H1 (cell line): ENCODE results near the gene C4orf33. TPM values are rescaled to one million over a fixed set of nuclear protein-coding genes. Genes with fewer than 3 reads are reported as not detected.

ENCODE experiments used
- CTCF ChIA-PET: fragments of 300-600 bp; sonication (Branson Sonifier 250); formaldehyde crosslinking; loops from one replicate; lab custom pipeline; 2021; ENCODE audit not compliant: partially characterized antibody; lab: Charles Lee
- POLR2A ChIA-PET: fragments of 300-600 bp; sonication (Branson Sonifier 250); formaldehyde crosslinking; loops from one replicate; lab custom pipeline; 2021; ENCODE audit warnings: inconsistent platforms; ENCODE audit not compliant: partially characterized antibody; lab: Charles Lee
- DNase-seq, 2 experiments: peaks; one replicate each; pipeline versions ENCODE4 v3.0.0 to v3.0.0-alpha.2; 2010 to 2022; ENCODE audit warnings: low spot score in 2 of 2, low read depth in 1 of 2, mixed read lengths in 1 of 2
- FAIRE-seq: peaks from 2 replicates; lab custom pipeline; 2011; peaks lifted over from hg19 to GRCh38; lab: Jason Lieb, UNC
- H2AFZ ChIP-seq: 2 replicates; pipeline ENCODE4 v1.8.1; 2012; ENCODE audit warnings: low read length, inconsistent platforms
- H2AK5ac ChIP-seq: 2 replicates; pipeline ENCODE4 v1.6.1; 2013; ENCODE audit warnings: low read depth, low read length
- H2BK120ac ChIP-seq: replicated peaks from 2 replicates; pipeline ENCODE3; 2013; ENCODE audit warnings: low read depth, low read length, inconsistent platforms
- H2BK12ac ChIP-seq: 2 replicates; pipeline ENCODE4 v1.6.1; 2013; ENCODE audit warnings: low read depth, low read length
- H2BK15ac ChIP-seq: 2 replicates; pipeline ENCODE4 v1.6.1; 2013; ENCODE audit warnings: low read length
- H2BK20ac ChIP-seq: 2 replicates; pipeline ENCODE4 v1.6.1; 2013; ENCODE audit warnings: low read length
- H2BK5ac ChIP-seq: 2 replicates; pipeline ENCODE4 v1.6.1; 2013; ENCODE audit warnings: low read depth, low read length
- H3K14ac ChIP-seq: 2 replicates; pipeline ENCODE4 v1.6.1; 2013; ENCODE audit warnings: inconsistent platforms; ENCODE audit not compliant: insufficient read length
- H3K18ac ChIP-seq: 2 replicates; pipeline ENCODE4 v1.6.1; 2013; ENCODE audit warnings: low read length; ENCODE audit errors: extremely low read depth
- H3K23ac ChIP-seq: 2 replicates; pipeline ENCODE4 v1.6.1; 2013; ENCODE audit warnings: inconsistent platforms; ENCODE audit not compliant: insufficient read length
- H3K23me2 ChIP-seq: 2 replicates; pipeline ENCODE4 v1.6.1; 2013; ENCODE audit warnings: low read depth, low read length
- H3K27ac ChIP-seq: 2 replicates; pipeline ENCODE4 v1.6.1; 2011; ENCODE audit warnings: low read depth, low read length, inconsistent platforms
- H3K27me3 ChIP-seq, 4 experiments: replicated peaks in 1 of 4; 1 replicate in 1 of 4; 2 replicates in 3 of 4; pipeline versions ENCODE4 v1.6.1 to v1.8.1; 2011 to 2013; ENCODE audit warnings: low read length in 3 of 4, mild to moderate bottlenecking in 3 of 4, inconsistent platforms in 2 of 4, mixed read lengths in 2 of 4, moderate library complexity in 1 of 4; ENCODE audit not compliant: control insufficient read depth in 3 of 4, insufficient read depth in 3 of 4; ENCODE audit errors: extremely low read depth in 1 of 4
- H3K36me3 ChIP-seq, 4 experiments: 2 replicates each; pipeline versions ENCODE4 v1.6.1 to v1.8.1; 2011 to 2013; ENCODE audit warnings: mild to moderate bottlenecking in 4 of 4, low read length in 3 of 4, moderate library complexity in 2 of 4, control low read depth in 1 of 4, inconsistent platforms in 1 of 4; ENCODE audit not compliant: insufficient read depth in 4 of 4, control insufficient read depth in 2 of 4
- H3K4ac ChIP-seq: replicated peaks from 2 replicates; pipeline ENCODE3; 2013; ENCODE audit warnings: low read length, low read depth, mixed read lengths, inconsistent platforms; ENCODE audit not compliant: insufficient read length
- H3K4me1 ChIP-seq, 4 experiments: replicated peaks in 1 of 4; 1 replicate in 1 of 4; 2 replicates in 3 of 4; pipeline versions ENCODE4 v1.6.1 to v1.8.1; 2011 to 2013; ENCODE audit warnings: low read length in 3 of 4, inconsistent platforms in 2 of 4, mixed read lengths in 1 of 4; ENCODE audit not compliant: insufficient read depth in 4 of 4, control insufficient read depth in 3 of 4
- H3K4me2 ChIP-seq, 2 experiments: 2 replicates each; pipeline versions ENCODE4 v1.6.1 to v1.8.1; 2011 to 2013; ENCODE audit warnings: low read depth in 2 of 2, low read length in 2 of 2, control low read depth in 1 of 2, inconsistent platforms in 1 of 2, mild to moderate bottlenecking in 1 of 2; ENCODE audit not compliant: insufficient read depth in 1 of 2
- H3K4me3 ChIP-seq, 4 experiments: fragments of 200-600, 300-600 bp in 1 of 4; sonication (generic), shearing (Covaris generic), sonication (Bioruptor Twin) in 1 of 4; 2 replicates each; pipeline versions ENCODE4 v1.5.1 to v1.8.1; 2011 to 2016; ENCODE audit warnings: low read length in 4 of 4, low read depth in 3 of 4, control low read depth in 2 of 4, inconsistent platforms in 2 of 4, mild to moderate bottlenecking in 2 of 4, mixed read lengths in 1 of 4, moderate library complexity in 1 of 4; ENCODE audit not compliant: insufficient read depth in 2 of 4; ENCODE audit errors: extremely low read depth in 1 of 4
- H3K56ac ChIP-seq: replicated peaks from 2 replicates; pipeline ENCODE3; 2013; ENCODE audit warnings: low read depth, mild to moderate bottlenecking, mixed read lengths, low read length, inconsistent platforms; ENCODE audit not compliant: insufficient read length
- H3K79me1 ChIP-seq: 2 replicates; pipeline ENCODE4 v1.6.1; 2013; ENCODE audit warnings: low read depth, low read length, control low read depth
- H3K79me2 ChIP-seq, 2 experiments: 2 replicates each; pipeline versions ENCODE4 v1.6.1 to v1.8.1; 2012 to 2013; ENCODE audit warnings: low read length in 2 of 2, mild to moderate bottlenecking in 2 of 2, inconsistent platforms in 1 of 2; ENCODE audit not compliant: insufficient read depth in 2 of 2, control insufficient read depth in 1 of 2
- H3K9ac ChIP-seq, 4 experiments: replicated peaks in 1 of 4; 1 replicate in 1 of 4; 2 replicates in 3 of 4; pipeline versions ENCODE4 v1.6.1 to v1.8.1; 2011 to 2013; ENCODE audit warnings: low read depth in 3 of 4, low read length in 3 of 4, control low read depth in 2 of 4, mild to moderate bottlenecking in 2 of 4, moderate library complexity in 2 of 4, inconsistent platforms in 1 of 4; ENCODE audit errors: extremely low read depth in 1 of 4
- H3K9me3 ChIP-seq, 2 experiments: 2 replicates each; pipeline versions ENCODE4 v1.6.1 to v1.8.1; 2012 to 2013; ENCODE audit warnings: mild to moderate bottlenecking in 2 of 2, moderate library complexity in 2 of 2, control low read depth in 1 of 2, inconsistent platforms in 1 of 2, low read depth in 1 of 2, low read length in 1 of 2, mixed read lengths in 1 of 2; ENCODE audit not compliant: insufficient read depth in 2 of 2
- H4K20me1 ChIP-seq, 2 experiments: replicated peaks in 1 of 2; 2 replicates each; pipeline versions ENCODE3 to v1.8.1; 2011 to 2013; ENCODE audit warnings: inconsistent platforms in 2 of 2, low read length in 2 of 2, mild to moderate bottlenecking in 1 of 2; ENCODE audit not compliant: insufficient read depth in 2 of 2, control insufficient read depth in 1 of 2
- H4K5ac ChIP-seq: 2 replicates; pipeline ENCODE4 v1.6.1; 2013; ENCODE audit warnings: low read length, low read depth, mixed read lengths, inconsistent platforms; ENCODE audit not compliant: insufficient read length
- H4K8ac ChIP-seq: 2 replicates; pipeline ENCODE4 v1.8.0; 2013; ENCODE audit warnings: mild to moderate bottlenecking, moderate library complexity, low read length, inconsistent platforms; ENCODE audit not compliant: insufficient read depth; ENCODE audit errors: extremely low read depth
- H4K91ac ChIP-seq: replicated peaks from 2 replicates; pipeline ENCODE3; 2013; ENCODE audit warnings: low read length, mixed read lengths, inconsistent platforms; ENCODE audit not compliant: insufficient read length
- BCL11A ChIP-seq, 2 experiments: IDR thresholded peaks; one replicate each; pipeline ENCODE4 v1.6.1; 2011; ENCODE audit warnings: low read depth in 2 of 2, low read length in 2 of 2, mild to moderate bottlenecking in 2 of 2
- CBX8 ChIP-seq: fragments of 300-800, 300-1000 bp; sonication (generic); IDR thresholded peaks from 2 replicates; pipeline ENCODE4 v1.7.1; 2016; ENCODE audit warnings: low read depth, low read length, borderline replicate concordance
- CHD2 ChIP-seq: IDR thresholded peaks from 2 replicates; pipeline ENCODE4 v1.6.1; 2012; ENCODE audit warnings: low read length, improper control_type of control experiment
- POLR2A ChIP-seq, 2 experiments: IDR thresholded peaks; 1 replicate in 1 of 2; 2 replicates in 1 of 2; pipeline ENCODE4 v1.6.1; 2011; ENCODE audit warnings: low read depth in 2 of 2, low read length in 2 of 2, mild to moderate bottlenecking in 2 of 2; ENCODE audit errors: control extremely low read depth in 1 of 2
- SIRT6 ChIP-seq: IDR thresholded peaks from one replicate; pipeline ENCODE4 v1.7.1; 2012; ENCODE audit warnings: low read length, inconsistent platforms
- ZNF274 ChIP-seq: IDR thresholded peaks from 2 replicates; pipeline ENCODE4 v1.7.0; 2012; ENCODE audit warnings: low read length, borderline replicate concordance; ENCODE audit errors: extremely low read depth
- WGBS, 2 experiments: shearing (Covaris generic) in 1 of 2; methylation state at CpG; one replicate each; pipeline versions ENCODE4 v1.1.6 to v1.1.7; 2013 to 2015; ENCODE audit warnings: low lambda C conversion rate in 2 of 2, mixed read lengths in 2 of 2, inconsistent platforms in 1 of 2, low coverage in 1 of 2, missing lambda C conversion rate in 1 of 2; ENCODE audit not compliant: insufficient replicate concordance in 2 of 2, insufficient coverage in 1 of 2, insufficient read length in 1 of 2; ENCODE audit errors: extremely low coverage in 1 of 2, missing lambda C conversion rate in 1 of 2; 5-methylcytosine and 5-hydroxymethylcytosine counted together
- polyA plus RNA-seq, 7 experiments: library from polyadenylated mRNA; depleted of rRNA in 3 of 7; stranded (reverse) in 5 of 7; unstranded in 2 of 7; fragments of >200 nt in 5 of 7; fragments of 200-250 nt in 2 of 7; gene quantifications; 1 replicate in 5 of 7; 2 replicates in 1 of 7; 4 replicates in 1 of 7; pipeline versions ENCODE4 v1.2.1 to v1.2.3, GENCODE V29; 2011 to 2013; ENCODE audit warnings: missing spikeins in 2 of 7, mixed read lengths in 2 of 7
- total RNA-seq: library from RNA; stranded (reverse); fragmentation: NEBNext Ultra II Directional; extraction: Animal tissue kit (Norgen Biotek cat#: 25700); gene quantifications from 2 replicates; pipeline ENCODE4 v1.2.1, GENCODE V29; 2021

Gene C4orf33
- total and polyA plus RNA-seq, 2 of the 8 experiments (the other 6 are each of a cell fraction or from before 2014, with no cell fraction given) = 3.4 to 6.0 TPM

GRCh38 chr4:129092631-129093190, 3.2 kb upstream of the C4orf33 start:
- POLR2A ChIA-PET = interaction anchor here (1.0 to 1.4 kb wide), 4 partner anchors 17 to 643 kb away, joined by 3 to 4 read pairs (median 3); no protein-coding TSS in a partner anchor
- peaks cover 0 to 5% (median 2%) of the 10 kb centered on the region in 4 experiments; a peak in 4 of 7 replicates for H3K4me1 ChIP-seq
- CTCF ChIA-PET = interaction anchor here (0.6 to 1.4 kb wide), 5 partner anchors 45 to 971 kb away, joined by 3 to 4 read pairs (median 3); no protein-coding TSS in a partner anchor
- H2BK5ac ChIP-seq = 0 out of 2 replicates have a peak overlapping the region, but pooled peaks have one; percentile 94
- peak overlapping the region; percentile 74 to 89 (median 88) for H3K9ac ChIP-seq
- DNase-seq (no peak), FAIRE-seq (no peak)
- H4K8ac ChIP-seq = no peak overlapping the region
- H3K9me3 ChIP-seq = no peaks in the 10 kb centered on the region
- H3K56ac ChIP-seq = peak overlapping the region; percentile 9
- H3K36me3 ChIP-seq = no peaks in the 10 kb centered on the region
- H3K23me2 ChIP-seq = 0 out of 2 replicates have a peak, but pooled peaks cover 2% of the 10 kb centered on the region
- no peak overlapping the region for H3K14ac ChIP-seq
- H3K4me3 ChIP-seq = peak overlapping the region; percentile 64 to 84 (median 78)
- no peak overlapping the region for H3K18ac ChIP-seq
- H2BK120ac ChIP-seq = no peak overlapping the region
- H2AK5ac ChIP-seq = no peak overlapping the region
- no peak overlapping the region for H2BK15ac ChIP-seq
- no peak overlapping the region for H4K91ac ChIP-seq
- H3K27ac ChIP-seq = peak overlapping the region; percentile 87; the same call in 1 of the 2 replicates
- no peaks in the 10 kb centered on the region for H4K20me1 ChIP-seq
- WGBS, 2 experiments = 5% methylated on average over 11 of the region's 11 CpGs; no CpG with 5 or more reads in 1 of the 2 experiments
- no peak overlapping the region for H3K23ac ChIP-seq
- no peaks in the 10 kb centered on the region for H3K27me3 ChIP-seq
- H2AFZ ChIP-seq = peak overlapping the region; percentile 65
- no peak overlapping the region for H4K5ac ChIP-seq
- H2BK12ac ChIP-seq = no peak overlapping the region
- peaks cover 2 to 33% of the 10 kb centered on the region in 2 experiments; a peak in 3 of 4 replicates for H3K79me2 ChIP-seq
- no peaks in the 10 kb centered on the region for H3K79me1 ChIP-seq
- no peak overlapping the region for H2BK20ac ChIP-seq
- peak overlapping the region; percentile 54 to 72 for H3K4me2 ChIP-seq
- H3K4ac ChIP-seq = no peak overlapping the region
- TF ChIP-seq CHD2 (no peak), BCL11A (IDR thresholded peaks at IDR 0.05; ENCODE audit: low read depth in 2 of 2, low read length in 2 of 2) (no peak), CBX8 (no peak), ZNF274 (no peak), SIRT6 (no peak), POLR2A (IDR thresholded peaks at IDR 0.05; ENCODE audit: control extremely low read depth in 1 of 2, low read depth in 2 of 2, low read length in 2 of 2) (no peak)
